ENCODE results near the gene FAR2. TPM values are rescaled to one million over a fixed set of nuclear protein-coding genes. Genes with fewer than 3 reads are reported as not detected.

Gene FAR2
- polyA plus RNA-seq, 4 donors, result 38.2 to 48.0 (median 43.3) TPM

DNA sequence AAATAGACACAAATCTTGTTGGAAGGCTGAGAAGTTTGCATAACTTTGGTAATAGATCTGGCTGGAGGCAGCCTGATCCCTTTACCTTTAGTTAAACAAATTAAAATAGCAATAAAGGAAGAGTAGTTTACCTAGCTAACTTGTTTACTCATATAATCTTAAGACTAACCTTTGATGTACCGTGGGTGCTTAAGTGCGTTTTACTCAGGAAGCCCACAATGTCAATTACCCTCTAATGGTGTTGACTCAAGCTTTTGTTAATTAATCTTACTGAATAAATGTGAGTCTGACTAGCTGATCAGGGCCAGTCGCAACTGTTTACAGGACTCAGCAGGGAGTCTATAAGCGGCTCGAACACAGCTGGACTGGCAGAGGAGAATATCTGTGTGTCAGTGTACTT, 51.5 kb downstream of the FAR2 start:
- DNase-seq (ENCODE audit: low read depth in 4 of 4, low spot score in 3 of 4), result no peak

DNA sequence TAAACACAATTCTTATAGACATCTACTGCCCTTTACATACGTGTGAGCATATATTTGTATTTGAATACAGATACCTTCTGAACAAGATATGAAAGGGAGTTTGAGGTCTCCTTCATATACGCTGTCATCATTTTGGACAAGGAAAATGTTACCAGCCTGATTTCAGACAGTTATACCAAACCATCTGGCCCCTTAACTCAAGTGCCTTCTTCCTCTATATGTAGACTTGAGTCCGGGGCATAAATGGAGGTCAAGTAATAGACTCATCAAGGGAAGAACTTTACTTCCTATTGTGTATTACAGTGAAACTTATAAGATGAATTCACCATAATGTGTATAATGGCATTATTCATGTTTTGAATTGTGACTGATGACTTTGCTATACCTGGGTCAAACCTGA, 52.2 kb downstream of the FAR2 start:
- no peak for DNase-seq (ENCODE audit: low read depth in 4 of 4, low spot score in 3 of 4)

- no peak for DNase-seq (ENCODE audit: low read depth in 4 of 4, low spot score in 3 of 4)
These were observed 52.7 kb downstream of the FAR2 start for GRCh38 chr12:29201746-29202145.

- DNase-seq (ENCODE audit: low read depth in 4 of 4, low spot score in 3 of 4), result no peak
These were observed 55.4 kb downstream of the FAR2 start for GRCh38 chr12:29204521-29204920.

- DNase-seq (ENCODE audit: low read depth in 4 of 4, low spot score in 3 of 4), result no peak
These were observed 58.0 kb downstream of the FAR2 start for GRCh38 chr12:29207120-29207519.

- no peak for DNase-seq (ENCODE audit: low read depth in 4 of 4, low spot score in 3 of 4)
These were observed 59.0 kb downstream of the FAR2 start for GRCh38 chr12:29208060-29208459.

- no peak for DNase-seq (ENCODE audit: low read depth in 4 of 4, low spot score in 3 of 4)
These were observed 60.0 kb downstream of the FAR2 start for GRCh38 chr12:29208936-29209701.

DNA sequence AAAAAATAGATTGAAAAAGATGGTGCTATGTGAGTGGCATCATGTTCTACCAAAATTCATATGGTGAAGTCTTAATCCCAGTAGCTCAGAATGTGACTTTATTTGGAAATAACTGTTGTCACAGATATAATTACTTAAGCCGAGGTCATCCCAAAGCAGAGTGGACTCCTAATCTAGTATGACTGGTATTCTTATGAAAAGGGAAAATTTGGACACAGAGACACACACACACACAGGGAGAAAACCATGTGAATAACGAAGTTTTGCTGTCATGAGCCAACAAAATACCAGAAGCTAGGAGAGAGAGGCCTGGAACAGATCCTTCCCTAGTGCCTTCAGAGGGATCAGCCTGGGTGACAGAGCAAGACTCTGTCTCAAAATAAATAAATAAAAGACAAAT, 62.6 kb downstream of the FAR2 start:
- DNase-seq (ENCODE audit: low read depth in 4 of 4, low spot score in 3 of 4), result no peak

GRCh38 chr12:29212682-29213403, 63.8 kb downstream of the FAR2 start:
- DNase-seq (ENCODE audit: low read depth in 4 of 4, low spot score in 3 of 4), result no peak

DNA sequence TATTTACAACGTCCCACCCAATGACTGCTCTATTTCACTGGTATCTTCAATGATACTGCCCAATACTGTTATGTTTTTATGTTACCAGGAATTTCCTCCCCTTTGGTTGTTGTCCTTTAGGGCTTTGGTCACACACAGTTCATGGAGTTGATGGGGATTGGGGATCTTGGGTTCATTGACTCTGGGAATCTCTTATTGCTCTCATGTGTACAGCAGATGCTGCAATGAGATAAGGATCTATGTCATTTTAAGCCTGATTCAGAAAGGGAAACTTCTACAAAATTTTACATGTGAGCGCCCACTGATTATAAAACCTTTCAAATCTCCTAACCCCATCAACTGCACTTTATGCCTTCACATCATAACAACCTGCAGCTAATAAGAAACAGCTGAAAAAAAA, 67.2 kb downstream of the FAR2 start:
- DNase-seq (ENCODE audit: low read depth in 4 of 4, low spot score in 3 of 4), result no peak

DNA sequence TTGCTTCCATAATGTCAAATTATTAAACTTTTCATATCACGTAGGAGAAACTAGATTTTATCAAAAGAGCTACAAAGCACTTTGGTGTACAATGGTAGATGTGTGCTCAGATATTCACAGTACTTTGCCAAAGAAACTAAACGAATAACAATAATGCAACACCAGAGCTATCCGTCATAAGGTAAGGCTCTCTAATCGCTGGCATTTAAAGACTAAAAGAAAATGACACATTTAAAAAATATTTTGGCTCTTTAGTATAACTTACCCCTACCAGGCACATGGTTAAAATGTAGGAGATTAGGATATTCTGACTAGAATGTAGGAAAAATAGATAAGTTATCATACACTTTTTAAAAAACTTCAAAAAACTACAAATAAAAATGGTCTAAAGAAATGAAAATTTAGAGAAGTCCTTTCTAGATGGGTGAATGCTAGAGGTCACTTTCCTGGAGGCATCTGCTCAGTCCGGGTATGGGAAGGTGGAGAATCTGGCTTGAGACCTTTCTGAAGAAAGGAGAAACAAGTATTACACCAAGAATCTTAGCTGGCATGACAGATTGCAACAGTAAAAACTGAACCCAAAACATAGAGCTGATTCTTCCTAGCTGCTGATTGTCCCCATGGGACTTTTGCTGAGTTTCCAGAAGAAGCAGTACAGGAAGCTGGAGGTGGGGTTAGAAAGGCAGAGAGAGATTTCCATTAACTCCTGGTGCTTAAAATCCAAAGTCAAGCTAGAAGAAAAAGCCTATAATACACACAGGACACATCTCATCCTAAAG, 67.9 kb downstream of the FAR2 start:
- peak in 1 of 4 donors; percentile 12 for DNase-seq (ENCODE audit: low read depth in 4 of 4, low spot score in 3 of 4)

DNA sequence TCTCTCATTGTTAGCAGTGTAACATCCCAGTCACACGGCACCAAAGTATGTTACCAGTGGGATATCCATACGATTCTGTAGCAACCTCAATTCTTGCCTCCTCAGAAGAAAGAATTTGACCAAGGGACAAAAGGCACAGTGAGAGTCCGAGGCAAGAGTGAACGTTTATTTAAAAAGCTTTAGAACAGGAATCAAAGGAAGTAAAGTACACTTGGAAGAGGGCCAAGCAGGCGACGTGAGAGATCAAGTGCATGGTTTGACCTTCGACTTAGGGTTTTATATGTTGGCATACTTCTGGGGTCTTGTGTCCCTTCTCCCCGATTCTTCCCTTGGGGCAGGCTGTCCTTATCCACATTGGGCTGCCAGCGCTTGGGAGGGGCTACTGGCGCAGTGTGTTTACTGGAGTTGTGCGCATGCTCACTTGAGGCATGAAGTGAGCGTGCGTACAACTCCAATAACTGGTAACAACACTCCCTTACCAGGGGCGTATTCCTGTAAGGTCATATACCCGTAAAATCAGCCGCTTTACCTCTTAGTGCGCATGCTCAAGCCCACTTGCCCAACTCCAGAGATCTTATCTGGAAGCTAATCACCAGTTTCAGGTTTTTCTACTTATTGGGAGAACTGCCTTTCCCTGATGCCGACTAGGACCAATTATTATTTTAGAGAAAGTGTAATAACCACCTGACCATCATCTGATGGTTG, 71.7 kb downstream of the FAR2 start:
- no peak for DNase-seq (ENCODE audit: low read depth in 4 of 4, low spot score in 3 of 4)

DNA sequence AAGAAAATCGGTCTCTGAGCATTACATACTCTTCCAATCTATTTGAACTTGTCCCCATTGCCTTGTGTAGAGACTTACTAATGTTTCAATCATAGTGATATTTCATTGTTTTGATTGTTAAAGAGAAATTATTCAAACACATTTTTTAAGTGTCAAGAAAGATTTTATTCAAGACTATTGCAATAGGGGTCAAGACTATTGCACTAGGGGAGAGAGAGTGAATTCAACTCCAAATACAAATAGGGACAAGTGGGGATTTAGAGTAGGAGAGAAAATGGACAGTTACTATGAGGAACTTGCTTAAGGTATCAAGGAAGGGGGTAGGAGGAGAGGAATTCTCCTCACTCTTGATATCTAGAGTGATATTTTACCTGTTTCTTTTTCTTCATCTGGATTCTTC, 73.1 kb downstream of the FAR2 start:
- DNase-seq (ENCODE audit: low read depth in 4 of 4, low spot score in 3 of 4), result no peak

DNA sequence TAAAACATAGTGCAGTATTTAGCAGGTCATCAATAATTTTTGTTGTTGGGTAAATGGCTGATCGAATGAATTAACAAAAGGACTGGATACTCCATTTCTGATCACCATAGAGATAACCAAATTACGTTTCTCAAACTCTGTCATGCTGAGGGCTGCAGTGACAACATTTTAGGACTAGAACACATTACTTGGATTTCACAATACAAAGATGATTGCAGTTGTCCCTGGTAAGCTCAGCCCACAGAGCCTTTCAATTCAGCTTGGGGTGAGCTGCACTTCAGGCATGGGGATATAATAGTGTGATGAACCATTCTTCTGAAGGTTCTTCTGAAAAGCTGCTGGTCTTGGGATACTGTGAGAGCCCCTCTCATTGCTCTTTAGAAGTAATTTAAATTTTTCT, 74.3 kb downstream of the FAR2 start:
- no peak for DNase-seq (ENCODE audit: low read depth in 4 of 4, low spot score in 3 of 4)

DNA sequence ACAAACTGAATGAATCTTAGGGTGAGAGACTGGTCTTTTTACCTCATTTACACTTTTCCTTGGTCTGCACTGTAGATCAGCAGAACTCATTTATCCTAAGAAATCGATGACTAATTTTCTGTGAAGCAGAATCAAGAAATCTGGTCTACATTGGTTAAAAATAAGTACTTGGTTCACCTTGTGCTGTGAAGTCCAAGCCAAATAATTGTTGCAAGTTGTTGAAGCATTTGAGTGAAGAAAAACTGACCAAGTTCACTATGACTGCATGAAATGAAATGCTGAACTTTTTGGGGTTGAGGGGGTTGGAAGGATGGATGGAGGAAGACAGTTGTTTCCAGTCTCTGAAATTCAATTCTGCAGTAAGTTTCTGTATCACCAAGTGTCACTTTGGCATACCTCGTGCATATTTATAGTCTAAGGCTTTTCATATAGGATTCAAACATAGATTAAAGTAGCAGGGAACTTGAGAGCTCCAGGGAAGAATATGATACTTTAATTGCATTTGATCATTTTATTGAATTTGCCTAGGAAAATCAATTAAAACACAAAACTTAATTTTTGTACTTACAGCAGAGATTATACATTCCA, 75.0 kb downstream of the FAR2 start:
- DNase-seq (ENCODE audit: low read depth in 4 of 4, low spot score in 3 of 4), result no peak

GRCh38 chr12:29224572-29224971, 75.5 kb downstream of the FAR2 start:
- no peak for DNase-seq (ENCODE audit: low read depth in 4 of 4, low spot score in 3 of 4)

DNA sequence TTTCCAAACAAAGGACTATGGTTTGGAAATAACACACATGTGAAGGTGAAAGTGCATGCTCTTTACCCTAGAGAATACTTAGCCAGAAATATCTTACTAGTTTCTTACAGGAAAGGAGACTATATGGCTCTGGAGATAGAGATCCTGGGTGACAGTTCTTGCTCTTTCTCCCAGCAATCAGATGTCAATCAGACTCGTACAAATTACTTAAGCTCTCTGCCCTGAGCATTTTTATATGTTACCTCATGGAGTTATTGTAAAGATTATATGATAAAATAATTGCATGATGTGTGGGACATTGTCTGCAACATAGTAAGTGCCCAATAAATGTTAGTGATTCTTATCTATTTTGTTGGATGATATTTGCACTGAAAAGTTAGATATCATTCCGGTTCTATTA, 76.8 kb downstream of the FAR2 start:
- no peak for DNase-seq (ENCODE audit: low read depth in 4 of 4, low spot score in 3 of 4)

- DNase-seq (ENCODE audit: low read depth in 4 of 4, low spot score in 3 of 4), result no peak
These were observed 77.5 kb downstream of the FAR2 start for GRCh38 chr12:29226616-29227015.

GRCh38 chr12:29228474-29229157, 79.5 kb downstream of the FAR2 start:
- no peak for DNase-seq (ENCODE audit: low read depth in 4 of 4, low spot score in 3 of 4)

GRCh38 chr12:29229158-29229505, 80.1 kb downstream of the FAR2 start:
- DNase-seq (ENCODE audit: low read depth in 4 of 4, low spot score in 3 of 4), result no peak

Data from right renal pelvis (tissue), 4 donors.